HepG2 (cell line): ENCODE results near the gene SH3PXD2A. TPM values are rescaled to one million over a fixed set of nuclear protein-coding genes. Genes with fewer than 3 reads are reported as not detected.
A peak's percentile ranks its signal among the peaks of the same experiment; 100 is the strongest.

ENCODE experiments used
- ATAC-seq: fragments of 200-7000 bp; cut with Tn5 transposase; 3 replicates; pipeline ENCODE4 v1.9.1; 2020; ENCODE audit warnings: mild to moderate bottlenecking, moderate library complexity
- BruUV-seq: library from RNA; stranded (reverse); fragments of 400-500 nt; replicated peaks from 2 replicates; lab custom pipeline; 2021; lab: Mats Ljungman, UMichigan
- CTCF ChIA-PET: fragments of 300-600 bp; formaldehyde crosslinking; extraction: SDS; loops from one replicate; lab custom pipeline; 2021; ENCODE audit warnings: low total read pairs, inconsistent platforms, low intra/inter-chr PET ratio; lab: Yijun Ruan, JAX
- POLR2A ChIA-PET: fragments of 350-600 bp; sonication (Branson Sonifier 250); formaldehyde crosslinking; loops from one replicate; lab custom pipeline; 2020; ENCODE audit warnings: antibody characterized with exemption, inconsistent platforms; lab: Yijun Ruan, JAX
- DNase-seq: peaks from one replicate; pipeline ENCODE4 v3.0.0-alpha.2; 2015; ENCODE audit warnings: low spot score
- FAIRE-seq: peaks from 3 replicates; lab custom pipeline; 2011; peaks lifted over from hg19 to GRCh38; lab: Jason Lieb, UNC
- H2AFZ ChIP-seq: one replicate; pipeline ENCODE4 v1.6.1; 2011; ENCODE audit warnings: low read length, inconsistent platforms
- H3K27ac ChIP-seq: fragments of 300-600 bp; 3 replicates; pipeline ENCODE4 v1.8.0; 2011; ENCODE audit warnings: mixed run types, mild to moderate bottlenecking, mixed read lengths, low read length, inconsistent platforms; ENCODE audit not compliant: insufficient read depth; ENCODE audit errors: extremely low read length
- H3K27me3 ChIP-seq, 2 experiments: fragments of 200-600 bp in 1 of 2; 2 replicates in 1 of 2; 3 replicates in 1 of 2; pipeline versions ENCODE4 v1.6.0 to v1.8.0; 2011; ENCODE audit warnings: low read length in 2 of 2, mild to moderate bottlenecking in 2 of 2, moderate library complexity in 2 of 2, inconsistent platforms in 1 of 2; ENCODE audit not compliant: insufficient read depth in 2 of 2, control insufficient read depth in 1 of 2
- H3K36me3 ChIP-seq, 2 experiments: fragments of 200-600 bp in 1 of 2; replicated peaks in 1 of 2; 2 replicates in 1 of 2; 3 replicates in 1 of 2; pipeline versions ENCODE4 v1.5.1 to v1.8.0; 2011; ENCODE audit warnings: low read length in 2 of 2, inconsistent platforms in 1 of 2; ENCODE audit not compliant: insufficient read depth in 2 of 2, control insufficient read depth in 1 of 2
- H3K4me1 ChIP-seq: 2 replicates; pipeline ENCODE4 v1.5.1; 2012; ENCODE audit warnings: low read length, inconsistent platforms; ENCODE audit not compliant: insufficient read depth
- H3K4me2 ChIP-seq: 2 replicates; pipeline ENCODE4 v1.6.0; 2011; ENCODE audit warnings: low read depth, low read length, inconsistent platforms
- H3K4me3 ChIP-seq, 3 experiments: fragments of 200-600 bp in 1 of 3; sonication (generic), shearing (Covaris generic) in 1 of 3; replicated peaks in 1 of 3; 2 replicates each; pipeline ENCODE4 v1.5.1; 2011 to 2016; ENCODE audit warnings: low read length in 3 of 3, inconsistent platforms in 2 of 3, low read depth in 2 of 3, mild to moderate bottlenecking in 2 of 3, control low read depth in 1 of 3, mixed read lengths in 1 of 3; ENCODE audit not compliant: insufficient read depth in 1 of 3
- H3K79me2 ChIP-seq: one replicate; pipeline ENCODE4 v1.6.1; 2011; ENCODE audit warnings: low read length, inconsistent platforms; ENCODE audit not compliant: insufficient read depth
- H3K9ac ChIP-seq: 2 replicates; pipeline ENCODE4 v1.6.0; 2011; ENCODE audit warnings: mild to moderate bottlenecking, low read depth, low read length, inconsistent platforms; ENCODE audit not compliant: insufficient read depth
- H3K9me3 ChIP-seq: 2 replicates; pipeline ENCODE4 v1.5.1; 2012; ENCODE audit warnings: mild to moderate bottlenecking, low read length
- H4K20me1 ChIP-seq: 2 replicates; pipeline ENCODE4 v1.6.0; 2011; ENCODE audit warnings: inconsistent platforms, mild to moderate bottlenecking, low read length, moderate library complexity; ENCODE audit not compliant: insufficient read depth
- BORCS8-MEF2B ChIP-seq: sonication (generic); formaldehyde crosslinking; IDR thresholded peaks from 2 replicates; pipeline ENCODE4 v1.8.0; 2022; ENCODE audit warnings: mild to moderate bottlenecking, missing genetic modification reagents
- BRD4 ChIP-seq: sonication (generic); formaldehyde crosslinking; IDR thresholded peaks from 2 replicates; pipeline ENCODE4 v1.4.0; 2020; ENCODE audit warnings: missing genetic modification reagents
- GATAD2A ChIP-seq: IDR thresholded peaks from 2 replicates; pipeline ENCODE4 v1.6.1; 2016
- HDAC1 ChIP-seq: sonication (generic); formaldehyde crosslinking; IDR thresholded peaks from 2 replicates; pipeline ENCODE4 v1.5.1; 2020; ENCODE audit warnings: mild to moderate bottlenecking, missing genetic modification reagents
- HOXD1 ChIP-seq: sonication (generic); formaldehyde crosslinking; IDR thresholded peaks from 2 replicates; pipeline ENCODE4 v1.5.0; 2020; ENCODE audit warnings: missing genetic modification reagents
- KDM2A ChIP-seq: sonication (generic); formaldehyde crosslinking; IDR thresholded peaks from 2 replicates; pipeline ENCODE4 v1.4.0; 2020; ENCODE audit warnings: low read depth, missing genetic modification reagents, borderline replicate concordance
- RBM39 ChIP-seq: fragments of 200-400 bp; formaldehyde crosslinking; IDR thresholded peaks from one replicate; pipeline ENCODE4 v1.6.1; 2018; ENCODE audit warnings: antibody characterized with exemption, mild to moderate bottlenecking, low read depth, low read length; ENCODE audit not compliant: poor library complexity, severe bottlenecking
- RXRB ChIP-seq: IDR thresholded peaks from 2 replicates; pipeline ENCODE4 v1.6.1; 2016; ENCODE audit warnings: borderline replicate concordance, missing genetic modification reagents, missing compliant biosample characterization
- SIX4 ChIP-seq: sonication (generic); formaldehyde crosslinking; IDR thresholded peaks from 2 replicates; pipeline ENCODE4 v1.4.0; 2020; ENCODE audit warnings: missing genetic modification reagents
- TOPORS ChIP-seq: sonication (generic); formaldehyde crosslinking; IDR thresholded peaks from 2 replicates; pipeline ENCODE4 v1.8.0; 2023; ENCODE audit warnings: mild to moderate bottlenecking, missing genetic modification reagents
- ZMYM4 ChIP-seq: sonication (generic); formaldehyde crosslinking; IDR thresholded peaks from 2 replicates; pipeline ENCODE4 v1.8.1; 2023; ENCODE audit warnings: mild to moderate bottlenecking, missing genetic modification reagents
- ZNF253 ChIP-seq: sonication (generic); formaldehyde crosslinking; IDR thresholded peaks from 2 replicates; pipeline ENCODE4 v1.8.0; 2022; ENCODE audit warnings: mild to moderate bottlenecking, missing genetic modification reagents, borderline replicate concordance
- ZNF264 ChIP-seq: sonication (generic); formaldehyde crosslinking; IDR thresholded peaks from 2 replicates; pipeline ENCODE4 v1.4.0; 2020; ENCODE audit warnings: missing genetic modification reagents
- ZNF350 ChIP-seq: sonication (generic); formaldehyde crosslinking; IDR thresholded peaks from 2 replicates; pipeline ENCODE4 v1.4.0; 2020; ENCODE audit warnings: mild to moderate bottlenecking, low read depth, missing genetic modification reagents, borderline replicate concordance
- ZNF709 ChIP-seq: sonication (generic); formaldehyde crosslinking; IDR thresholded peaks from 2 replicates; pipeline ENCODE4 v1.5.0; 2020; ENCODE audit warnings: mild to moderate bottlenecking, missing genetic modification reagents
- WGBS: methylation state at CpG from one replicate; pipeline ENCODE4 v1.1.6; 2017; ENCODE audit warnings: low lambda C conversion rate; 5-methylcytosine and 5-hydroxymethylcytosine counted together
- in situ Hi-C: cut with HindIII; loops from 2 replicates; pipeline ENCODE4 v1.10.0; 2017; ENCODE audit warnings: low pct_unique_long_range_greater_than_20kb; ENCODE audit not compliant: extremely low pct_ligation_motif_present
- intact Hi-C: fragments of 100-400 bp; cut with micrococcal nuclease; formaldehyde crosslinking; loops from one replicate; pipeline ENCODE4 v1.10.0; 2022; ENCODE audit not compliant: unreplicated experiment
- polyA plus RNA-seq, 8 experiments: library from polyadenylated mRNA; depleted of rRNA in 3 of 8; stranded (reverse) in 7 of 8; unstranded in 1 of 8; fragments of >200 nt; fragmentation: Illumina TruSeq in 4 of 8; extraction: Trizol in 4 of 8; gene quantifications; 2 replicates each; pipeline versions ENCODE4 v1.2.1 to v1.2.3, GENCODE V29; 2011 to 2016; ENCODE audit warnings: low read depth in 4 of 8, missing spikeins in 1 of 8, mixed read lengths in 1 of 8; ENCODE audit not compliant: insufficient read depth in 1 of 8
- total RNA-seq, 5 experiments: library from RNA; depleted of rRNA; stranded (reverse); fragments of >200 nt; fragmentation: Illumina TruSeq; extraction: Trizol; gene quantifications; 2 replicates each; pipeline ENCODE4 v1.2.3, GENCODE V29; 2016; ENCODE audit warnings: low read depth in 1 of 5
- TF ChIP-seq, protein P1 (sequence below): sonication (generic); formaldehyde crosslinking; IDR thresholded peaks from 2 replicates; pipeline ENCODE4 v1.5.0; 2020; ENCODE audit warnings: mild to moderate bottlenecking, missing genetic modification reagents, moderate library complexity

SH3PXD2A gene
- total and polyA plus RNA-seq, 2 of the 13 experiments (the other 11 are each of a cell fraction or from before 2014, with no cell fraction given): 11.1 to 11.3 TPM

DNA sequence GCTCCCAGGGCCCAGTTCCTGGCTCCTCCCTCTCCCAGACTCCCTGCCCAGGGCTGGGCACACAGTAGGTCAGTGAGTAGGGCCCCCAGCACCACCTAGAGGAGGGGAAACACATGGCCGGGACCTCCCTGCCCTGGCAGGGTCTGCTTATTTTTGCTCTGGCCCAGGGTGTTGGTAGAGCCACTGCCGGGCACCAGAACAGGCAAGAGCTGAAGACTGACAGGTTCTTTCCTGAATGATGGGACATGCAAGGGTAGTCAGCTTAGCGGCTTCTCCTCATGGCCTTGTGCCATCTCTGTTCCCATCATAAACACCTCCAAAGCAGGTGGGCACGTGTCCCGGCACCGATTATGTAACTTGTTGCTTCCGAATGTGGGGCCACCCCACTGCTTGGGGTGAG is 275.4 kb downstream of the SH3PXD2A start (continued):
- TF ChIP-seq, protein P1, sequence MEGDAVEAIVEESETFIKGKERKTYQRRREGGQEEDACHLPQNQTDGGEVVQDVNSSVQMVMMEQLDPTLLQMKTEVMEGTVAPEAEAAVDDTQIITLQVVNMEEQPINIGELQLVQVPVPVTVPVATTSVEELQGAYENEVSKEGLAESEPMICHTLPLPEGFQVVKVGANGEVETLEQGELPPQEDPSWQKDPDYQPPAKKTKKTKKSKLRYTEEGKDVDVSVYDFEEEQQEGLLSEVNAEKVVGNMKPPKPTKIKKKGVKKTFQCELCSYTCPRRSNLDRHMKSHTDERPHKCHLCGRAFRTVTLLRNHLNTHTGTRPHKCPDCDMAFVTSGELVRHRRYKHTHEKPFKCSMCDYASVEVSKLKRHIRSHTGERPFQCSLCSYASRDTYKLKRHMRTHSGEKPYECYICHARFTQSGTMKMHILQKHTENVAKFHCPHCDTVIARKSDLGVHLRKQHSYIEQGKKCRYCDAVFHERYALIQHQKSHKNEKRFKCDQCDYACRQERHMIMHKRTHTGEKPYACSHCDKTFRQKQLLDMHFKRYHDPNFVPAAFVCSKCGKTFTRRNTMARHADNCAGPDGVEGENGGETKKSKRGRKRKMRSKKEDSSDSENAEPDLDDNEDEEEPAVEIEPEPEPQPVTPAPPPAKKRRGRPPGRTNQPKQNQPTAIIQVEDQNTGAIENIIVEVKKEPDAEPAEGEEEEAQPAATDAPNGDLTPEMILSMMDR: peak; percentile 19; the same call in 1 of the 2 replicates
- TF ChIP-seq TOPORS (no peak), ZNF253 (CRISPR knock-in tag) (0 out of 2 replicates have a peak, but pooled peaks have one; percentile 34), HDAC1 (CRISPR knock-in tag) (no peak), RXRB (0 out of 2 replicates have a peak, but pooled peaks have one; percentile 18), ZMYM4 (CRISPR knock-in tag) (0 out of 2 replicates have a peak, but pooled peaks have one; percentile 14)

DNA sequence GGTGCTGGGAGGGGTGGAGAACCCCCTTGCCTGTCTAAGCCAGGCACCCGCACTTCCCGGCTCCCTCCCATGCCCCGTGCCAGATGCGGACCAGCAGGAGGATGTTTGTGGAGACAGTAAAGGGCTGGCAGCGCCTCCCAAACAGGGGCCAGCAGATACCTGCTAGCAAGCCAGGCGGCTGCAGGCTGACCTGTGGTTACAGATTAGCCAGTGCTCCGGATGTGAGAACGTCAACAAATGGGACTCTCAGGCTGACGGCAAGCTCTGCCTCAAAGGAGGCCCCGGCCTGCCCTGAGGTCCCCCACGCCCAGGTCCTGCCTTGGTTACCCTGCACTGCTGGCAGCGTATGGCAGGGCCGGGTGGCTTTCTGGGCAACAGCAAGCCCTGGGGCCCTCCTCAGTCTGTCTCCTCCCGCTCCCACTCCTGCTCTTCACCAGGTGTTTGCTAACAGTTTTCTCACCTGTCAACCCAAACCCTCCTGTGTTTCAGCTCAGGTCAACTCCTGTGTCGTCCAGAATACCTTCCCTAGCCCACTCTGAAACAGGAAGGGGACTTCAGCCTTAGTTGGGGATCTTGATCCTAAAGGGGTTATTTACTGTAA is 276.5 kb downstream of the SH3PXD2A start:
- peaks cover 67% of the 10 kb centered on the region for H3K4me1 ChIP-seq
- H3K4me2 ChIP-seq: peak overlapping the region; percentile 84
- DNase-seq (peak; percentile 82), ATAC-seq (peak; percentile 94), FAIRE-seq (peak; percentile 68)
- H3K9ac ChIP-seq: no peak overlapping the region; the same call in 1 of the 2 replicates
- H3K4me3 ChIP-seq: peak overlapping the region; percentile 16 to 61 (median 18); a peak in 2 of 6 replicates
- peaks cover 4 to 53% of the 10 kb centered on the region in 2 experiments for H3K27me3 ChIP-seq
- no peaks in the 10 kb centered on the region for H3K79me2 ChIP-seq
- 4% methylated on average over 3 of the region's 15 CpGs for WGBS
- BruUV-seq: no TSS peak
- no peak overlapping the region for H2AFZ ChIP-seq
- no peaks in the 10 kb centered on the region for H4K20me1 ChIP-seq
- no peaks in the 10 kb centered on the region for H3K9me3 ChIP-seq
- CTCF ChIA-PET: no interaction called here
- H3K27ac ChIP-seq: no peak overlapping the region
- intact Hi-C loops (loop anchor here (5.0 kb wide), 1 partner anchor 67 kb away; no protein-coding TSS in a partner anchor), in situ Hi-C loops (loop anchor here (5.0 kb wide), 1 partner anchor 67 kb away; no protein-coding TSS in a partner anchor)
- H3K36me3 ChIP-seq: no peaks in the 10 kb centered on the region
- POLR2A ChIA-PET: interaction anchor here (1.0 kb wide), 1 partner anchor 82 kb away, joined by 5 read pairs; no protein-coding TSS in a partner anchor
- TF ChIP-seq ZNF350 (CRISPR knock-in tag) (peak; percentile 19; the same call in 1 of the 2 replicates), KDM2A (peak; percentile 74), BORCS8-MEF2B (0 out of 2 replicates have a peak, but pooled peaks have one; percentile 33), ZNF709 (CRISPR knock-in tag) (0 out of 2 replicates have a peak, but pooled peaks have one; percentile 75), ZNF264 (CRISPR knock-in tag) (no peak), GATAD2A (peak; percentile 82), RBM39 (no peak), SIX4 (CRISPR knock-in tag) (no peak), BRD4 (CRISPR knock-in tag) (no peak), HOXD1 (CRISPR knock-in tag) (0 out of 2 replicates have a peak, but pooled peaks have one; percentile 38)
